ENCODE measurements around the gene HES1.

HES1 gene

GRCh38 chr3:194111336-194111735, 24.6 kb upstream of the HES1 start:
- no peak for DNase-seq

DNA sequence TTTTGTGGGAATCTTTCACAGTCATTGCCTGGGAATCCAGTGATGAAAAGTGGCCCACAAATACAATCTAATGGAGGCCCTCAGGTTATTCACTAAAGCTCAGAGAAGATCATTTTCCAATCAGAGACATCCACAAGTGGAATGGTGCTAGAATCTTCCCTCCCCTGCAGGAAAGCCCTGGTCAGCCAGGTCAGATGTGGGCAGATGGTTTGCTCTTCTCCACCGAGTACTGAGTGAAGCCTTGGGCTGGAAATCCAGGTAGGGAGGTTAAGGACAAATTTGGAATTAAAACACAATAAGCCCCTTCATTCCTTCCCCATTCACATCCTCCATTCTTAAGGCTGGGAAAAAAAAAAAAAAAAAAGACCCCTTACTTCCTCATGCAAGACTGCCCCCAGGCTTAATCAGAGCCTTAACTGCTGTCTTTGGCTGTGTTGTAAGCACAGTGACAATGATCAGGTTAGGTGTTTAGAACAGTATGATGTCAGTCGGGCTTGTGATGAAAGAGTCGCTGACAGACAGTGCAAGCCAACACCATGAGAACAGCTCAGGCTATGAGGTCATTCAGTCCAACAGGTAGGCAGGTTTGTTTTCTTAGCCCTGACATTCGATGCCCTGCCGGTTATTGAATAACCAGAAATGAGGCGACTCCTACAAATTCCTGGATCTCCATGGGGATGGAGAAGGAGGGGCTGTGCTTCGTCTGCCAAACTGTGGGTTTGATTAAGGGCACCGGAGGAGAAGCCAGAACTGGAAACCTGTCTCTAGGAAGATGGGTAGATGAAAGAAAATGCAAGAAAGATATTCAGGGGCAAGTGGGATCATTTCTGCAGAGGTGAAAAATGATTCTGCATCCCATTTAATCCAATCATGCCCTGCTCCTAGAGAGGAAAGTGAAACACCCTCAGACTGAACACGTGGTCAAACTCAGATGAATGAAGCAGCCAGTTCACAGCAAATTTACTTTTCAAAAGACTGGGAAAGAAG, 23.5 kb upstream of the HES1 start:
- TF ChIP-seq POLR2A (IDR thresholded peaks at IDR 0.05; ENCODE audit: low read length) (no peak), GATA1 (IDR thresholded peaks at IDR 0.05; ENCODE audit: low read depth, low read length) (no peak)
- no peak for DNase-seq

More at GRCh38 chr3:194111336-194111735, 24.6 kb upstream of the HES1 start:
- TF ChIP-seq GATA1 (IDR thresholded peaks at IDR 0.05; ENCODE audit: low read depth, low read length) = no peak
- TF ChIP-seq POLR2A (IDR thresholded peaks at IDR 0.05; ENCODE audit: low read length) = no peak

DNA sequence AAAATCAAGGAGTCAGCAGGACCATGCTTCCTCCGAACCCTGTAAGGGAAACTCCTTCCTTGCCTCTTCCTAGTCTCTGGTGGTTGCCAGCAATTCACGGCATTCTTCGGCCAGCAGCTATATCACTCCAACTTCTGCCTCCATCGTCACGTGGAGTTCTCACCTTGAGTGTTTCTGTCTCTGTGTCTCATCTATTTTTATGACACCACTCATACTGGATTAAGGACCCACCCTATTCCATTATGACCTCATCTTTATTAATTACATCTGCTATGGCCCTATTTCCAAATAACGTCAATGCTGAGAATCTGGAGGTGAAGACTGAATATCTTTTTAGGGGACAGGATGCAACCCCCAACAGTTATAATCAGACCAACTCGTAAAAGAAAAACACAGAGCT, 21.8 kb upstream of the HES1 start:
- no peak for TF ChIP-seq POLR2A (IDR thresholded peaks at IDR 0.05; ENCODE audit: low read length)
- TF ChIP-seq GATA1 (IDR thresholded peaks at IDR 0.05; ENCODE audit: low read depth, low read length) = no peak
- no peak for DNase-seq

DNA sequence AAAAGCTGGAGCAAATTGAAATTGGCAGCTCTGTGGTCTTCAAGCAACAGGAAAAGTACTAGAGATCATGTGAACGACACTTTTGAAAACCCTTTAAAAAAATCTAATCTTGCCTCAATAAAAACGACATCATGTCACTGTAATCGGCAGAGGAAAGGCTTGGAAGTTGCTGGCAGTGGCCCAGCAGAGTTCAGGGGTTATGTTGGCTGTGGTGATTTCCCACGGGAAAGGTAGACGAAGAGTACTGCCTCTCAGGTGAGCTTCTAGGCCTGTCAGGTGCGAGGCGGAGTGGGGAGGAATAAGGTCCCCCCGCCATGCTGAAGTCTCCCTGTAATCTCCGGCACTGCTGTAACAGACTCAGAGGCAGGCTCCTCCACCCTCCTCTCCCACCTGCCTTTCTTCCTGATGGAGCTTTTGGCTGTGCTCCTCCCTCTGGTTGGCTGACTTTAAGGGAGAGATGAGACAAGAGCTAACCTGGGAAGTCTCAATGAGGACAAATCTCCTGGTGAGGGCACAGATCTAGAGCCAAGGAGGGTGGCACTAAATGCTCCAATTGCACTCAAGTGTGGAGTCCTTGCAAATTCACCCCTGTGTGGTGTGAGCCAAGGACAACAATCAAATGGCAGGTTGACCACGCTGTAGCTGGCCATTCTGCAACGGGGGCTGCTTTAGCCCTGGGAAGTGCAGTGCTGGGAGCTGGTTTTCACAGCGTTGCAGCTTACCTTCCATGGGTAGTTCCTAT, 18.7 kb upstream of the HES1 start:
- TF ChIP-seq GATA1 (IDR thresholded peaks at IDR 0.05; ENCODE audit: low read depth, low read length) (no peak), POLR2A (IDR thresholded peaks at IDR 0.05; ENCODE audit: low read length) (no peak)
- DNase-seq = no peak

GRCh38 chr3:194118920-194119319, 17.0 kb upstream of the HES1 start:
- DNase-seq = no peak
- TF ChIP-seq GATA1 (IDR thresholded peaks at IDR 0.05; ENCODE audit: low read depth, low read length) (no peak), POLR2A (IDR thresholded peaks at IDR 0.05; ENCODE audit: low read length) (no peak)

- DNase-seq = no peak
- TF ChIP-seq POLR2A (IDR thresholded peaks at IDR 0.05; ENCODE audit: low read length) (no peak), GATA1 (IDR thresholded peaks at IDR 0.05; ENCODE audit: low read depth, low read length) (no peak)
Observed at GRCh38 chr3:194119831-194120590, 15.9 kb upstream of the HES1 start.

GRCh38 chr3:194120789-194121770, 14.9 kb upstream of the HES1 start:
- no peak for TF ChIP-seq POLR2A (IDR thresholded peaks at IDR 0.05; ENCODE audit: low read length)
- TF ChIP-seq GATA1 (IDR thresholded peaks at IDR 0.05; ENCODE audit: low read depth, low read length) = no peak

DNA sequence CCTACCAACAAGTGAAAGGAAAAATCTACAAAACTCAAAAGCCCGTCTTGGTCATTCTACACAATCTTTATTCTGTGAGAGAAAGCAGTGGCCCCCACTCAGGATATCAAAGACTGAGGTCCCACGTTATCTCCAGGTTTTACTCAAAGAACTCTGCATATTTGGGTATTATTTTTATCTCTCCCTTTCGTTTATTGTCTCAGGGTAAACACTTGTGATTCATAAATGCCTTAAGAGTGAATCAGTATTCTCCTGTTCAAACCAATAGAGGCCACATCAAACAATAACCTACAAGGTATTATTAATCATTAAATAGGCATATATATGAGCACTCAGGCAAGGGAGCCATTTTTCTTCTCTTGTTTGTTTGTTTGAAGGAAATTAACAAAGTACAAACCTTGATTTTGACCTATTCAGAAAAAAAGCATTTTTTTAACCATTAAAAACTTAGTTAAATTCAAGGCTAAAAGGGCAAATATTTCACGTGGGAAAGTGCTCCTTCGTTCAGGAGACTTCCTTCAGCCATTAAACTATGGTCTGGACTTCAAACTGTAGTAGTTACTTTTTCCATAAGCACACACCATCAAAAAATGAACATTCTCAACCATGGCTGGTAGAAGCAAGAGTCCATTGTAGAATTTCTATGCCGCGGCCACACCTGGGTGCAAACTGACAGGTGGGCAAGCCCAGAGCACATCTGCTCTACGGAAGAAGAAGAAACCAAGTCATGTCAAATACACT, 13.9 kb upstream of the HES1 start:
- TF ChIP-seq POLR2A (IDR thresholded peaks at IDR 0.05; ENCODE audit: low read length) = no peak
- TF ChIP-seq GATA1 (IDR thresholded peaks at IDR 0.05; ENCODE audit: low read depth, low read length) = no peak
- DNase-seq = no peak

More at GRCh38 chr3:194120789-194121770, 14.9 kb upstream of the HES1 start:
- no peak for DNase-seq

DNA sequence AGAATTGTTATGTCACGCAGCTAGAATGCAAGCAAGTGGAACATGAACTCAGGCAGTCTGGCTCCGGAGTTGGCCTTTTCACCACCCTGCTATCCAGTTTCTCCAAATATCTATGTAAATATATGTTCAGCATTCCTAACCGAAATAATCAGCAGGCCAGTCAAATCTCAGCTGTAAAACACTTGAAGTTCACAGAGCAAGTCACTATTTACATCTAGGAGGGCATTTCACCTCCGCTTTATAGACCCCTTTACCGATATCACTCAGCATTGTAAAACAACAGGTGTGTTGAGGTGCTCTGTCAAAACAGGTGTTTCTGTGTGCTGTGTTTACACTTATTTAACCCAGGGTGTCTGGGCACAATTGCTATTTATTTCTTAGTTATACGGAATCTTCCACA, 12.2 kb upstream of the HES1 start:
- no peak for DNase-seq
- TF ChIP-seq POLR2A (IDR thresholded peaks at IDR 0.05; ENCODE audit: low read length) (no peak), GATA1 (IDR thresholded peaks at IDR 0.05; ENCODE audit: low read depth, low read length) (no peak)

- no peak for TF ChIP-seq GATA1 (IDR thresholded peaks at IDR 0.05; ENCODE audit: low read depth, low read length)
- no peak for TF ChIP-seq POLR2A (IDR thresholded peaks at IDR 0.05; ENCODE audit: low read length)
Observed at GRCh38 chr3:194124193-194124592, 11.8 kb upstream of the HES1 start.

GRCh38 chr3:194125442-194125841, 10.5 kb upstream of the HES1 start:
- TF ChIP-seq POLR2A (IDR thresholded peaks at IDR 0.05; ENCODE audit: low read length) (no peak), GATA1 (IDR thresholded peaks at IDR 0.05; ENCODE audit: low read depth, low read length) (no peak)
- DNase-seq = no peak

More at GRCh38 chr3:194124193-194124592, 11.8 kb upstream of the HES1 start:
- no peak for DNase-seq

DNA sequence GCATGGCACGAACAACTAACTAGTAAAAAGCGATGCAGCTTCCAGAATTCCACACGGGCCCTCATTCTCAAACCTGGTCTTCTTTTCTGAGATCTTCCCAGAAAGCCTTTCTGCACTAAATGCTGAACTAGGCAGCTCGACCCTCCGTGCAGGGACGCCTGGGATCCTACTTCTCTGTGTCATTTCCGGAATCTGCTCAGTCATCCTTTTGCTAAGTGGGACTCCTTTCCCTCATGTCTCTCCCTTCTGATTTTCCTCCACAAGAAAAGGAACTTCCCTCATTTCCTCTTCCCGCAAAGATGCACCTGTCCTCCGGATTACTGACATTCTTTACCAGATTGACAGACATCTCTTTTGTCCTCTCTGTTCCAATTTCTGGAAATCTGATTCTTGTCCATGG, 9.2 kb upstream of the HES1 start:
- no peak for TF ChIP-seq GATA1 (IDR thresholded peaks at IDR 0.05; ENCODE audit: low read depth, low read length)
- no peak for TF ChIP-seq POLR2A (IDR thresholded peaks at IDR 0.05; ENCODE audit: low read length)
- DNase-seq = no peak

Data from erythroblast (primary cell).